Left ventricle myocardium inferior (tissue), 1 donor: Measurements from ENCODE around the gene OR9Q1. TPM values are rescaled to one million over a fixed set of nuclear protein-coding genes. Genes with fewer than 3 reads are reported as not detected.

Experiments
- DNase-seq: peaks from one replicate; pipeline ENCODE4 v3.0.0-alpha.2; 2020
- H3K27ac ChIP-seq: fragments of 200-600 bp; replicated peaks from 2 replicates; pipeline ENCODE4 v1.8.0; 2021
- H3K27me3 ChIP-seq: fragments of 200-600 bp; 2 replicates; pipeline ENCODE4 v1.8.0; 2021; ENCODE audit warnings: low read depth
- H3K36me3 ChIP-seq: fragments of 200-600 bp; 2 replicates; pipeline ENCODE4 v1.8.0; 2021
- H3K4me1 ChIP-seq: fragments of 200-600 bp; 2 replicates; pipeline ENCODE4 v1.8.0; 2021
- H3K4me3 ChIP-seq: fragments of 200-600 bp; 2 replicates; pipeline ENCODE4 v1.8.0; 2021; ENCODE audit warnings: mild to moderate bottlenecking, moderate library complexity
- H3K9me3 ChIP-seq: fragments of 200-600 bp; replicated peaks from 2 replicates; pipeline ENCODE4 v1.8.0; 2021
- CTCF ChIP-seq: fragments of 200-600 bp; IDR thresholded peaks from 2 replicates; pipeline ENCODE4 v1.8.0; 2021; ENCODE audit warnings: antibody characterized with exemption, mild to moderate bottlenecking, borderline replicate concordance
- intact Hi-C: fragments of 100-400 bp; cut with micrococcal nuclease; formaldehyde crosslinking; loops from one replicate; pipeline ENCODE4 v1.11.0; 2022
- total RNA-seq: library from RNA; stranded (reverse); fragmentation: NEBNext Ultra II Directional; extraction: Animal tissue kit (Norgen Biotek cat#: 25700); gene quantifications from one replicate; pipeline ENCODE4 v1.2.1, GENCODE V29; 2021
- donor health status: DM: no; HTN: yes; CAD: no; lungs with severe emphysema.

OR9Q1 gene
- total RNA-seq, 1 donor from 2014 or later, result not detected

- TF ChIP-seq CTCF, result no peak
- Histone ChIP-seq H3K9me3 (peaks cover 31% of the 10 kb centered on the region), H3K4me1 (no peaks in the 10 kb centered on the region), H3K36me3 (no peaks in the 10 kb centered on the region), H3K27me3 (no peaks in the 10 kb centered on the region), H3K27ac (no peak overlapping the region), H3K4me3 (no peak overlapping the region)
- DNase-seq, result no peak
- intact Hi-C loops, result no loop called here
Observed at GRCh38 chr11:58097437-58097836, 73.8 kb downstream of the OR9Q1 start.

- no peaks in the 10 kb centered on the region for H3K36me3 ChIP-seq
- no peak overlapping the region for H3K27ac ChIP-seq
- intact Hi-C loops, result no loop called here
- TF ChIP-seq CTCF, result no peak
- H3K9me3 ChIP-seq, result no peaks in the 10 kb centered on the region
- DNase-seq, result no peak
- no peaks in the 10 kb centered on the region for H3K4me1 ChIP-seq
- H3K4me3 ChIP-seq, result no peak overlapping the region
- H3K27me3 ChIP-seq, result no peaks in the 10 kb centered on the region
Observed at GRCh38 chr11:58121096-58121495, 97.4 kb downstream of the OR9Q1 start.

- DNase-seq, result no peak
- intact Hi-C loops, result no loop called here
- H3K27ac ChIP-seq, result no peak within 1 kb of the TSS
Observed at GRCh38 chr11:58125469-58125868, 101.8 kb downstream of the OR9Q1 start, which contains the start of gene OR9I1. Gene OR9I1 (minus strand): TSS chr11:58125530. CDS start chr11:58119444, 6,086 bp downstream.

GRCh38 chr11:58127350-58127749 is 103.7 kb downstream of the OR9Q1 start:
- Histone ChIP-seq H3K36me3 (no peaks in the 10 kb centered on the region), H3K27me3 (no peaks in the 10 kb centered on the region), H3K27ac (no peak overlapping the region), H3K4me3 (no peak overlapping the region), H3K9me3 (no peaks in the 10 kb centered on the region), H3K4me1 (no peaks in the 10 kb centered on the region)
- intact Hi-C loops, result no loop called here
- DNase-seq, result no peak
- TF ChIP-seq CTCF, result no peak

More at GRCh38 chr11:58125469-58125868, 101.8 kb downstream of the OR9Q1 start, which contains the start of gene OR9I1:
- Histone ChIP-seq H3K4me1 (no peaks in the 10 kb centered on the region), H3K4me3 (no peak within 1 kb of the TSS), H3K9me3 (no peaks in the 10 kb centered on the region), H3K36me3 (no peaks in the 10 kb centered on the region), H3K27me3 (no peaks in the 10 kb centered on the region)
- no peak for TF ChIP-seq CTCF

- intact Hi-C loops, result no loop called here
Observed at GRCh38 chr11:58133309-58134076, 109.8 kb downstream of the OR9Q1 start.

More at GRCh38 chr11:58133309-58134076, 109.8 kb downstream of the OR9Q1 start:
- TF ChIP-seq CTCF, result no peak
- Histone ChIP-seq H3K4me3 (no peak overlapping the region), H3K9me3 (no peaks in the 10 kb centered on the region), H3K4me1 (no peaks in the 10 kb centered on the region), H3K27ac (no peak overlapping the region), H3K36me3 (no peaks in the 10 kb centered on the region), H3K27me3 (no peaks in the 10 kb centered on the region)
- DNase-seq, result no peak
